GM20431 (cell line): ENCODE data around the gene SIAH1.
"Not testable (repeated sequence)": the region's sequence is repeated elsewhere in the genome, so short reads cannot be mapped to it uniquely, and the experiment has no call there.

Experiments used
- in situ Hi-C: fragments of 300-500 bp; cut with MseI, MboI; formaldehyde crosslinking; loops from one replicate; pipeline ENCODE4 v1.15.0; 2020; ENCODE audit warnings: low sequenced_read_pairs; ENCODE audit not compliant: unreplicated experiment

Gene SIAH1

GRCh38 chr16:48385253-48386150, at the start of gene SIAH1:
Gene SIAH1 (minus strand): TSS chr16:48385413. CDS start chr16:48362428, 22,985 bp downstream.
- in situ Hi-C loops, result no loop called here

GRCh38 chr16:48434653-48435317, 49.6 kb upstream of the SIAH1 start:
- in situ Hi-C loops, result no loop called here

- in situ Hi-C loops, result no loop called here
Observed at GRCh38 chr16:48433850-48434530, 48.8 kb upstream of the SIAH1 start.

GRCh38 chr16:48433116-48433849, 48.1 kb upstream of the SIAH1 start:
- in situ Hi-C loops, result no loop called here

- in situ Hi-C loops, result no loop called here
Observed at GRCh38 chr16:48432136-48432535, 46.9 kb upstream of the SIAH1 start.

- in situ Hi-C loops, result no loop called here
Observed at GRCh38 chr16:48430890-48431289, 45.7 kb upstream of the SIAH1 start.

- in situ Hi-C loops, result no loop called here
Observed at GRCh38 chr16:48426244-48427141, 41.3 kb upstream of the SIAH1 start.

- in situ Hi-C loops, result no loop called here
Observed at GRCh38 chr16:48422537-48422936, 37.3 kb upstream of the SIAH1 start.

GRCh38 chr16:48421741-48422140, 36.5 kb upstream of the SIAH1 start:
- in situ Hi-C loops, result no loop called here

GRCh38 chr16:48420437-48420836, 35.2 kb upstream of the SIAH1 start:
- in situ Hi-C loops, result no loop called here

GRCh38 chr16:48416617-48417016, 31.4 kb upstream of the SIAH1 start:
- in situ Hi-C loops, result not testable (repeated sequence)

GRCh38 chr16:48413272-48413671, 28.1 kb upstream of the SIAH1 start:
- in situ Hi-C loops, result no loop called here

- in situ Hi-C loops, result no loop called here
Observed at GRCh38 chr16:48409839-48410632, 24.8 kb upstream of the SIAH1 start.

- in situ Hi-C loops, result no loop called here
Observed at GRCh38 chr16:48408688-48409087, 23.5 kb upstream of the SIAH1 start.

- in situ Hi-C loops, result no loop called here
Observed at GRCh38 chr16:48405907-48406306, 20.7 kb upstream of the SIAH1 start.

GRCh38 chr16:48405153-48405552, 19.9 kb upstream of the SIAH1 start:
- in situ Hi-C loops, result no loop called here

- in situ Hi-C loops, result not testable (repeated sequence)
Observed at GRCh38 chr16:48402547-48402946, 17.3 kb upstream of the SIAH1 start.

GRCh38 chr16:48395375-48395774, 10.2 kb upstream of the SIAH1 start:
- in situ Hi-C loops, result no loop called here
